ENCODE measurements around the gene KAT2A. TPM values are rescaled to one million over a fixed set of nuclear protein-coding genes. Genes with fewer than 3 reads are reported as not detected.
A peak's percentile ranks its signal among the peaks of the same experiment; 100 is the strongest.
"Not testable (repeated sequence)": the region's sequence is repeated elsewhere in the genome, so short reads cannot be mapped to it uniquely, and the experiment has no call there.

KAT2A gene
- total RNA-seq, 1 experiment from 2014 or later, result 44.8 TPM

- Mint-ChIP-seq H3K9me3 (no peaks in the 10 kb centered on the region), H3K4me3 (peak overlapping the region; percentile 91), H3K4me1 (peaks cover 22% of the 10 kb centered on the region), H3K36me3 (no peaks in the 10 kb centered on the region), H3K27ac (peak overlapping the region; percentile 91), H3K27me3 (ENCODE audit: low read depth) (no peaks in the 10 kb centered on the region)
- POLR2A ChIA-PET, result interaction anchor here (0.8 kb wide), 1 partner anchor 15 kb away, joined by 3 read pairs; no protein-coding TSS in a partner anchor
- CTCF ChIA-PET, result interaction anchor here (0.6 to 1.2 kb wide), 7 partner anchors 8 to 373 kb away, joined by 3 to 4 read pairs (median 3); no protein-coding TSS in a partner anchor
- TF ChIP-seq GABPB1 (CRISPR knock-in tag; IDR thresholded peaks at IDR 0.05), result no peak
- no peak for TF ChIP-seq OVOL2 (CRISPR knock-in tag; IDR thresholded peaks at IDR 0.05; ENCODE audit: borderline replicate concordance)
- TF ChIP-seq E2F4 (CRISPR knock-in tag; IDR thresholded peaks at IDR 0.05; ENCODE audit: borderline replicate concordance, low read depth), result no peak
- no peak for TF ChIP-seq SMAD4 (CRISPR knock-in tag; IDR thresholded peaks at IDR 0.05)
- TF ChIP-seq ERG (CRISPR knock-in tag; IDR thresholded peaks at IDR 0.05), result no peak
- TF ChIP-seq ZSCAN18 (CRISPR knock-in tag; IDR thresholded peaks at IDR 0.05), result no peak
- no peak for DNase-seq (ENCODE audit: low spot score)
- no peak for ATAC-seq
Observed at GRCh38 chr17:42153919-42154742, 33.0 kb upstream of the KAT2A start.

GRCh38 chr17:42146911-42147607 is 25.9 kb upstream of the KAT2A start:
- CTCF ChIA-PET, result no interaction called here
- Mint-ChIP-seq H3K4me3 (no peak overlapping the region), H3K36me3 (peaks cover 7% of the 10 kb centered on the region; the same call in 1 of the 2 replicates), H3K27me3 (ENCODE audit: low read depth) (no peaks in the 10 kb centered on the region), H3K4me1 (no peaks in the 10 kb centered on the region), H3K9me3 (no peaks in the 10 kb centered on the region), H3K27ac (0 out of 2 replicates have a peak overlapping the region, but pooled peaks have one; percentile 21)
- DNase-seq (ENCODE audit: low spot score) (no peak), ATAC-seq (no peak)
- POLR2A ChIA-PET, result no interaction called here
- TF ChIP-seq NR3C1 (CRISPR knock-in tag; conservative IDR thresholded peaks at IDR 0.05; ENCODE audit: low read depth) (no peak), HMGA2 (CRISPR knock-in tag; IDR thresholded peaks at IDR 0.05) (no peak), JUN (CRISPR knock-in tag; IDR thresholded peaks at IDR 0.05) (no peak), RELA (CRISPR knock-in tag; IDR thresholded peaks at IDR 0.05; ENCODE audit: borderline replicate concordance) (no peak), E2F1 (CRISPR knock-in tag; IDR thresholded peaks at IDR 0.05) (no peak)

- POLR2A ChIA-PET; H3K27me3 Mint-ChIP-seq (ENCODE audit: low read depth); DNase-seq (ENCODE audit: low spot score); H3K9me3 Mint-ChIP-seq; H3K4me3 Mint-ChIP-seq; H3K4me1 Mint-ChIP-seq; ATAC-seq: not testable (repeated sequence)
- CTCF ChIA-PET, result interaction anchor here (1.0 to 1.6 kb wide), 4 partner anchors 20 to 79 kb away, joined by 3 to 5 read pairs (median 4); no protein-coding TSS in a partner anchor
- H3K36me3 Mint-ChIP-seq, result peaks cover 16% of the 10 kb centered on the region
- 0 out of 2 replicates have a peak, but pooled peaks have one; percentile 14 for TF ChIP-seq GABPB1 (CRISPR knock-in tag; IDR thresholded peaks at IDR 0.05)
- H3K27ac Mint-ChIP-seq, result peak overlapping the region; percentile 52; the same call in 1 of the 2 replicates
Observed at GRCh38 chr17:42143138-42143537, 22.0 kb upstream of the KAT2A start.
